Neural cell (in vitro differentiated cells): ENCODE measurements around the gene SEBOX. TPM values are rescaled to one million over a fixed set of nuclear protein-coding genes. Genes with fewer than 3 reads are reported as not detected.

Experiments used
- H2AFZ ChIP-seq: fragments of 200-600, 300-800 bp; sonication (generic), shearing (Covaris generic); 2 replicates; pipeline ENCODE4 v1.6.0; 2014; ENCODE audit warnings: low read depth, mild to moderate bottlenecking, antibody characterized with exemption, low read length, moderate library complexity
- H3F3A ChIP-seq: fragments of 200-600 bp; shearing (Covaris generic); 2 replicates; pipeline ENCODE4 v1.6.1; 2016; ENCODE audit warnings: mild to moderate bottlenecking, moderate library complexity, mixed read lengths, antibody characterized with exemption, low read length; ENCODE audit not compliant: insufficient read depth, poor library complexity, severe bottlenecking
- H3K27ac ChIP-seq: fragments of 200-600, 300-800 bp; sonication (generic), shearing (Covaris generic); 2 replicates; pipeline ENCODE4 v1.5.1; 2014; ENCODE audit warnings: mild to moderate bottlenecking, low read length, moderate library complexity
- H3K27me3 ChIP-seq: fragments of 300-800, 200-600 bp; sonication (generic), shearing (Covaris generic); 2 replicates; pipeline ENCODE4 v1.6.0; 2014; ENCODE audit warnings: mild to moderate bottlenecking, low read depth, low read length, moderate library complexity; ENCODE audit not compliant: insufficient read depth
- H3K36me3 ChIP-seq: fragments of 300-800, 200-600 bp; sonication (generic), shearing (Covaris generic); 2 replicates; pipeline ENCODE4 v1.5.1; 2014; ENCODE audit warnings: mild to moderate bottlenecking, antibody characterized with exemption, low read length, moderate library complexity; ENCODE audit not compliant: insufficient read depth
- H3K4me2 ChIP-seq: fragments of 300-800, 200-600 bp; sonication (generic), shearing (Covaris generic); 2 replicates; pipeline ENCODE4 v1.6.0; 2014; ENCODE audit warnings: mild to moderate bottlenecking, low read length
- H3K4me3 ChIP-seq: fragments of 300-800, 200-600 bp; sonication (generic), shearing (Covaris generic); 2 replicates; pipeline ENCODE4 v1.5.1; 2014; ENCODE audit warnings: mild to moderate bottlenecking, low read length, moderate library complexity
- H3K79me2 ChIP-seq: fragments of 200-600 bp; shearing (Covaris generic); replicated peaks from 2 replicates; pipeline ENCODE4 v1.6.0; 2014; ENCODE audit warnings: mild to moderate bottlenecking, low read length, moderate library complexity; ENCODE audit not compliant: insufficient read depth
- H3K9ac ChIP-seq: fragments of 300-800, 200-600 bp; sonication (generic), shearing (Covaris generic); 2 replicates; pipeline ENCODE4 v1.6.1; 2016; ENCODE audit warnings: mild to moderate bottlenecking, low read length, mixed read lengths
- H3K9me2 ChIP-seq: fragments of 200-600 bp; shearing (Covaris generic); 2 replicates; pipeline ENCODE4 v1.6.1; 2016; ENCODE audit warnings: mild to moderate bottlenecking, low read length, mixed read lengths; ENCODE audit not compliant: insufficient read depth
- H3K9me3 ChIP-seq: fragments of 200-600, 300-800 bp; sonication (generic), shearing (Covaris generic); 2 replicates; pipeline ENCODE4 v1.6.1; 2016; ENCODE audit warnings: mild to moderate bottlenecking, mixed run types, low read length, moderate library complexity, mixed read lengths
- H4K20me1 ChIP-seq: fragments of 200-600 bp; shearing (Covaris generic); 2 replicates; pipeline ENCODE4 v1.6.1; 2016; ENCODE audit warnings: mild to moderate bottlenecking, mixed run types; ENCODE audit not compliant: insufficient read depth
- EP300 ChIP-seq: fragments of 450-650 bp; conservative IDR thresholded peaks from 2 replicates; pipeline ENCODE4 v1.6.1; 2014; ENCODE audit warnings: antibody characterized with exemption, mild to moderate bottlenecking, moderate library complexity; ENCODE audit not compliant: poor library complexity, severe bottlenecking
- POLR2AphosphoS5 ChIP-seq: IDR thresholded peaks from 2 replicates; pipeline ENCODE4 v1.6.1; 2012
- RAD21 ChIP-seq: fragments of 450-650 bp; conservative IDR thresholded peaks from 2 replicates; pipeline ENCODE4 v1.6.1; 2014; ENCODE audit warnings: antibody characterized with exemption, mild to moderate bottlenecking, moderate library complexity
- TAF1 ChIP-seq: IDR thresholded peaks from 2 replicates; pipeline ENCODE4 v1.6.1; 2012; ENCODE audit warnings: low read depth
- polyA plus RNA-seq: library from polyadenylated mRNA; depleted of rRNA; stranded (reverse); fragments of >200 nt; gene quantifications from 2 replicates; pipeline ENCODE4 v1.2.3, GENCODE V29; 2014
- TF ChIP-seq, protein P1 (sequence below): fragments of 450-650 bp; IDR thresholded peaks from 2 replicates; pipeline ENCODE4 v1.5.1; 2014; ENCODE audit warnings: antibody characterized with exemption, mild to moderate bottlenecking, moderate library complexity; ENCODE audit not compliant: poor library complexity, severe bottlenecking

SEBOX gene
- polyA plus RNA-seq, 1 donor from 2014 or later: not detected

DNA sequence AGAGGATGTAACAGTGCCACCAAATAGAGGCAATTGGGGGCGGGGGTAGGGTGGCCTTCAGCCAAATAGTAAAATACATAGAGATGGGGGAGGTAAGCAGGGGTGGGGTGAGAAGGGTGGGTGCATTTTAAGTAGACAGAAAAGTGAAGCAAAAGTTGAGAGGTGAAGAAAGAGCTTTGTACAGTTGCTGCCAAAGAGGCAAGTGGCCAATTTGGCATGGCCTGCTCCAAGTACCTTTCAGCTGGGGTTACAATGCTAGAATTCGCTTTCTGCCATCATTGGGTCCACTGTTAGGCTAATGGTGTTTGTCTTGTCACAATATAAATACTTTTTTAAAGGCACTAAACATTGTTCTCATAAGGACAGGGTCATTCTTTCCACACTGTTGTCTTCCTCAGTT is 51.2 kb downstream of the SEBOX start:
- Histone ChIP-seq H3K27me3 (no peaks in the 10 kb centered on the region), H3K79me2 (no peaks in the 10 kb centered on the region), H3K27ac (no peak overlapping the region), H3K36me3 (no peaks in the 10 kb centered on the region), H3K4me2 (no peak overlapping the region), H3K9ac (no peak overlapping the region), H4K20me1 (no peaks in the 10 kb centered on the region), H3K9me2 (no peaks in the 10 kb centered on the region), H3K9me3 (no peaks in the 10 kb centered on the region), H3K4me3 (no peak overlapping the region), H2AFZ (no peak overlapping the region), H3F3A (no peaks in the 10 kb centered on the region)
- TF ChIP-seq EP300: no peak
- no peak for TF ChIP-seq TAF1
- no peak for TF ChIP-seq POLR2AphosphoS5
- TF ChIP-seq, protein P1, sequence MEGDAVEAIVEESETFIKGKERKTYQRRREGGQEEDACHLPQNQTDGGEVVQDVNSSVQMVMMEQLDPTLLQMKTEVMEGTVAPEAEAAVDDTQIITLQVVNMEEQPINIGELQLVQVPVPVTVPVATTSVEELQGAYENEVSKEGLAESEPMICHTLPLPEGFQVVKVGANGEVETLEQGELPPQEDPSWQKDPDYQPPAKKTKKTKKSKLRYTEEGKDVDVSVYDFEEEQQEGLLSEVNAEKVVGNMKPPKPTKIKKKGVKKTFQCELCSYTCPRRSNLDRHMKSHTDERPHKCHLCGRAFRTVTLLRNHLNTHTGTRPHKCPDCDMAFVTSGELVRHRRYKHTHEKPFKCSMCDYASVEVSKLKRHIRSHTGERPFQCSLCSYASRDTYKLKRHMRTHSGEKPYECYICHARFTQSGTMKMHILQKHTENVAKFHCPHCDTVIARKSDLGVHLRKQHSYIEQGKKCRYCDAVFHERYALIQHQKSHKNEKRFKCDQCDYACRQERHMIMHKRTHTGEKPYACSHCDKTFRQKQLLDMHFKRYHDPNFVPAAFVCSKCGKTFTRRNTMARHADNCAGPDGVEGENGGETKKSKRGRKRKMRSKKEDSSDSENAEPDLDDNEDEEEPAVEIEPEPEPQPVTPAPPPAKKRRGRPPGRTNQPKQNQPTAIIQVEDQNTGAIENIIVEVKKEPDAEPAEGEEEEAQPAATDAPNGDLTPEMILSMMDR: no peak
- TF ChIP-seq RAD21: no peak

Other genes with a start within 250 kb of the SEBOX start
- 16.9 and 19.0 TPM in 2 replicates for gene TMEM97, start 46.0 kb downstream of the SEBOX start, polyA plus RNA-seq
- gene IFT20, start 29.7 kb downstream of the SEBOX start, polyA plus RNA-seq: 194 and 213 TPM in 2 replicates
- gene TNFAIP1, start 29.4 kb downstream of the SEBOX start, polyA plus RNA-seq: 40.4 and 40.8 TPM in 2 replicates
- 75.4 and 84.0 TPM in 2 replicates for gene POLDIP2, start 7.7 kb downstream of the SEBOX start, polyA plus RNA-seq
- gene VTN, start 5.1 kb upstream of the SEBOX start, polyA plus RNA-seq: 1.2 and 1.5 TPM in 2 replicates
- 21.6 and 23.9 TPM in 2 replicates for gene SARM1, start 6.5 kb upstream of the SEBOX start, polyA plus RNA-seq
- 12.3 and 15.3 TPM in 2 replicates for gene SLC46A1, start 41.0 kb upstream of the SEBOX start, polyA plus RNA-seq
- gene SLC13A2, start 108.4 kb upstream of the SEBOX start, polyA plus RNA-seq: not detected in 2 replicates
- not detected in 2 replicates for gene FOXN1, start 141.1 kb upstream of the SEBOX start, polyA plus RNA-seq
- gene UNC119, start 187.4 kb upstream of the SEBOX start, polyA plus RNA-seq: 218 and 231 TPM in 2 replicates
- gene PIGS, start 206.3 kb upstream of the SEBOX start, polyA plus RNA-seq: 37.6 and 58.5 TPM in 2 replicates
- gene ALDOC, start 211.7 kb upstream of the SEBOX start, polyA plus RNA-seq: 3.6 and 4.0 TPM in 2 replicates
- 19.9 and 21.2 TPM in 2 replicates for gene SPAG5, start 233.8 kb upstream of the SEBOX start, polyA plus RNA-seq
- gene RSKR, start 249.0 kb upstream of the SEBOX start, polyA plus RNA-seq: 45.7 and 47.5 TPM in 2 replicates